ENCODE results near the gene HERC5. TPM values are rescaled to one million over a fixed set of nuclear protein-coding genes. Genes with fewer than 3 reads are reported as not detected.
A peak's percentile ranks its signal among the peaks of the same experiment; 100 is the strongest.

The HERC5 gene
- total RNA-seq, 6 experiments from 2014 or later, result 1.5 to 5.8 (median 1.8) TPM

DNA sequence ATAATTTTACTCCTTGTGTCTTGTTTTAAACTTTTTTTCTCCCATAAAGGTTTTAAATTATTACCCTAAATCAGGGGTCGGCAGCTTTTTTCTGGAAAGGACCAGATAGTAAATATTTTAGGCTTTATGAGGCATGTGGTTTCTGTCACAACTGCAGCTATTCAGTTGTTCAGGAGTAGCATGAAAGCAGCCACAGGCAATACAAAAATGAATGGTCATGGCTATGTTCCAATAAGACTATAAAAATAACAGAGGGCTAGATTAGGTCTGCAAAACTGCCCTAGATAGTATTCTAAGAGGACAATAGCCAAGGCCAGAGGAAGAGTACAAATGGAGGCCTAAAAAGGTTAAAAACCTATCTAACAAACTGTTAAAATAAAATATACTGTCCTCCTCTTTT, 24.6 kb downstream of the HERC5 start:
- intact Hi-C loops (cut with DNase I), result no loop called here

GRCh38 chr4:88489100-88489761, 32.3 kb downstream of the HERC5 start:
- intact Hi-C loops (cut with DNase I), result no loop called here
- ATAC-seq (no peak), DNase-seq (no peak)
- H3K27me3 ChIP-seq, result no peaks in the 10 kb centered on the region
- H3K36me3 ChIP-seq, result no peaks in the 10 kb centered on the region
- no peak overlapping the region for H3K4me3 ChIP-seq
- WGBS (ENCODE audit: insufficient coverage, low coverage, low lambda C conversion rate, missing lambda C conversion rate), result 73% methylated on average over 4 of the region's 4 CpGs
- H3K27ac ChIP-seq, result no peak overlapping the region
- H3K9me3 ChIP-seq, result no peaks in the 10 kb centered on the region
- H3K4me1 ChIP-seq, result no peaks in the 10 kb centered on the region
- TF ChIP-seq CTCF (IDR thresholded peaks at IDR 0.05) (no peak), POLR2A (IDR thresholded peaks at IDR 0.05) (no peak)

More for the DNA sequence above, 24.6 kb downstream of the HERC5 start:
- ATAC-seq (no peak), DNase-seq (no peak)
- WGBS (ENCODE audit: insufficient coverage, low coverage, low lambda C conversion rate, missing lambda C conversion rate), result 92% methylated on average over 1 of the region's 1 CpG
- no peak for TF ChIP-seq CTCF (IDR thresholded peaks at IDR 0.05)
- TF ChIP-seq POLR2A (IDR thresholded peaks at IDR 0.05), result no peak
- Histone ChIP-seq H3K4me1 (no peaks in the 10 kb centered on the region), H3K4me3 (no peak overlapping the region), H3K9me3 (no peaks in the 10 kb centered on the region), H3K27ac (no peak overlapping the region), H3K27me3 (no peaks in the 10 kb centered on the region), H3K36me3 (no peaks in the 10 kb centered on the region)

- TF ChIP-seq CTCF (IDR thresholded peaks at IDR 0.05) (no peak), POLR2A (IDR thresholded peaks at IDR 0.05) (no peak)
- ATAC-seq (peak in 1 of 4 donors; percentile 31), DNase-seq (no peak)
Measured at GRCh38 chr4:88497859-88498409, 41.0 kb downstream of the HERC5 start.

GRCh38 chr4:88503344-88503743, 46.4 kb downstream of the HERC5 start:
- Histone ChIP-seq H3K27ac (no peak overlapping the region), H3K9me3 (no peaks in the 10 kb centered on the region), H3K4me3 (no peak overlapping the region), H3K36me3 (no peaks in the 10 kb centered on the region), H3K4me1 (no peaks in the 10 kb centered on the region), H3K27me3 (no peaks in the 10 kb centered on the region)
- ATAC-seq (no peak), DNase-seq (no peak)
- no peak for TF ChIP-seq CTCF (IDR thresholded peaks at IDR 0.05)
- no peak for TF ChIP-seq POLR2A (IDR thresholded peaks at IDR 0.05)
- intact Hi-C loops (cut with DNase I), result no loop called here
- 72% methylated on average over 2 of the region's 2 CpGs for WGBS (ENCODE audit: insufficient coverage, low coverage, low lambda C conversion rate, missing lambda C conversion rate)

More at GRCh38 chr4:88497859-88498409, 41.0 kb downstream of the HERC5 start:
- Histone ChIP-seq H3K27me3 (no peaks in the 10 kb centered on the region), H3K4me3 (no peak overlapping the region), H3K27ac (no peak overlapping the region), H3K36me3 (peaks cover 0 to 4% (median 0%) of the 10 kb centered on the region in 4 donors), H3K9me3 (no peaks in the 10 kb centered on the region), H3K4me1 (no peaks in the 10 kb centered on the region)
- intact Hi-C loops (cut with DNase I), result no loop called here
- WGBS (ENCODE audit: insufficient coverage, low coverage, low lambda C conversion rate, missing lambda C conversion rate), result 71% methylated on average over 1 of the region's 2 CpGs
